ENCODE data around the gene ZNF143. TPM values are rescaled to one million over a fixed set of nuclear protein-coding genes. Genes with fewer than 3 reads are reported as not detected.

Gene ZNF143
- total RNA-seq, 4 donors from 2014 or later, result 30.0 to 38.8 (median 34.5) TPM

DNA sequence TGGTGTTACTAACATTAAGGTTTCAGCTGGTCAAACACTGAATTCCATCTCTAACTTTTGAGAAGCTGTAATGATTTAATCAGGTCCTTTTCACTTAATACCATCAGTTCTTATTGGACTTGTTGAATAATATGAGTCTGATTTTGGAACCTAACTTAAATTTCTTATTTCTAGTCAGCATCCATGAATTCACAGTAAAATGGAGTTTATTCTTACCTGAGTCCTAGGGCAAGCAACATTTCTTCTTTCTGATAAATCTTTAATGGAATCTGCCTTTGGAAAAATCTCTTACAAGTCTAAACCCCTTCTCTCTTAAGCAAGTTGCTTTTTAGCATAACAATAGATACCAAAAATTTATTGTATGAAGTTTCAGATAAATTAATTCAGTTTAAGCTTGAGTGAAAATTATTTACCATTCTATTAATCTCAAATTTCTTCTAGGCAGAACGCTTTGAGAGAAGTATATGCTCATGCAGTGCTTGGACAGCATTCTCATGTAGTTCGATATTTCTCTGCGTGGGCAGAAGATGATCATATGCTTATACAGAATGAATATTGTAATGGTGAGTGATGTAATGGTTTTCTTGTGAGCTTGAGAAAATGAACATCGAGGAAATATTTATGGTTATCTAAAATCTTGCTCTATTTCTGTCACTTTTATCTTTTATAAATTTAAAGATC, 116.0 kb downstream of the ZNF143 start:
- no peaks in the 10 kb centered on the region for H3K9me3 ChIP-seq
- H3K27ac ChIP-seq (replicated peaks in 1 of 4), result peak overlapping the region; percentile 35 to 97 (median 91)
- H3K4me3 ChIP-seq, result peak overlapping the region; percentile 78 to 84 (median 81)
- TF ChIP-seq POLR2A (IDR thresholded peaks at IDR 0.05; ENCODE audit: low read depth), result no peak
- H3K27me3 ChIP-seq, result no peaks in the 10 kb centered on the region
- DNase-seq (ENCODE audit: extremely low spot score), result no peak
- H3K4me1 ChIP-seq, result peaks cover 4 to 31% (median 24%) of the 10 kb centered on the region in 4 donors
- 27% methylated on average over 4 of the region's 4 CpGs for WGBS
- intact Hi-C loops (cut with DNase I), result loop anchor here (5.0 kb wide), 1 partner anchor 35 kb away; no protein-coding TSS in a partner anchor
- peaks cover 0 to 16% (median 13%) of the 10 kb centered on the region in 4 donors for H3K36me3 ChIP-seq

GRCh38 chr11:9577556-9577955, 116.7 kb downstream of the ZNF143 start:
- peaks cover 0 to 23% (median 17%) of the 10 kb centered on the region in 4 donors for H3K4me1 ChIP-seq
- TF ChIP-seq EP300 (IDR thresholded peaks at IDR 0.05), result no peak
- no peak for TF ChIP-seq POLR2AphosphoS5 (IDR thresholded peaks at IDR 0.05)
- TF ChIP-seq, protein P1, sequence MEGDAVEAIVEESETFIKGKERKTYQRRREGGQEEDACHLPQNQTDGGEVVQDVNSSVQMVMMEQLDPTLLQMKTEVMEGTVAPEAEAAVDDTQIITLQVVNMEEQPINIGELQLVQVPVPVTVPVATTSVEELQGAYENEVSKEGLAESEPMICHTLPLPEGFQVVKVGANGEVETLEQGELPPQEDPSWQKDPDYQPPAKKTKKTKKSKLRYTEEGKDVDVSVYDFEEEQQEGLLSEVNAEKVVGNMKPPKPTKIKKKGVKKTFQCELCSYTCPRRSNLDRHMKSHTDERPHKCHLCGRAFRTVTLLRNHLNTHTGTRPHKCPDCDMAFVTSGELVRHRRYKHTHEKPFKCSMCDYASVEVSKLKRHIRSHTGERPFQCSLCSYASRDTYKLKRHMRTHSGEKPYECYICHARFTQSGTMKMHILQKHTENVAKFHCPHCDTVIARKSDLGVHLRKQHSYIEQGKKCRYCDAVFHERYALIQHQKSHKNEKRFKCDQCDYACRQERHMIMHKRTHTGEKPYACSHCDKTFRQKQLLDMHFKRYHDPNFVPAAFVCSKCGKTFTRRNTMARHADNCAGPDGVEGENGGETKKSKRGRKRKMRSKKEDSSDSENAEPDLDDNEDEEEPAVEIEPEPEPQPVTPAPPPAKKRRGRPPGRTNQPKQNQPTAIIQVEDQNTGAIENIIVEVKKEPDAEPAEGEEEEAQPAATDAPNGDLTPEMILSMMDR (IDR thresholded peaks at IDR 0.05), result no peak
- no peak for TF ChIP-seq POLR2A (IDR thresholded peaks at IDR 0.05; ENCODE audit: low read depth)
- peak overlapping the region; percentile 78 to 84 (median 81) for H3K4me3 ChIP-seq
- H3K36me3 ChIP-seq, result peaks cover 0 to 23% (median 20%) of the 10 kb centered on the region in 4 donors
- no peaks in the 10 kb centered on the region for H3K27me3 ChIP-seq
- H3K27ac ChIP-seq (replicated peaks in 1 of 4), result peak overlapping the region; percentile 35 to 97 (median 91)
- H3K9me3 ChIP-seq, result no peaks in the 10 kb centered on the region
- 35% methylated on average over 7 of the region's 7 CpGs for WGBS
- DNase-seq (ENCODE audit: extremely low spot score), result no peak
- intact Hi-C loops (cut with DNase I), result loop anchor here (5.0 kb wide), 1 partner anchor 35 kb away; no protein-coding TSS in a partner anchor

Small RNA genes lying within 50 kb of the gene (small RNA-seq; reads per million reads assigned to genes)
- gene RF01210 (0 reads per million in 3 donors), gene SNORA23 (24.1 to 50.3 (median 31.6) reads per million in 3 donors)

Other genes with a start within 250 kb of the ZNF143 start
- gene DENND5A, start 195.7 kb upstream of the ZNF143 start, total RNA-seq, result 100 to 1,000 TPM; 103 to 135 (median 108) TPM
- gene TMEM41B, start 146.4 kb upstream of the ZNF143 start, total RNA-seq, result 10 to 100 TPM; 13.3 to 21.1 (median 17.4) TPM
- gene IPO7, start 76.4 kb upstream of the ZNF143 start, total RNA-seq, result 100 to 1,000 TPM; 131 to 186 (median 150) TPM
- gene WEE1, start 112.7 kb downstream of the ZNF143 start, total RNA-seq, result 10 to 100 TPM; 34.5 to 55.6 (median 41.6) TPM
- 10 to 100 TPM; 37.8 to 54.9 (median 46.5) TPM for gene SWAP70, start 203.1 kb downstream of the ZNF143 start, total RNA-seq